Aorta (tissue), 5 donors: ENCODE data around the gene TUBGCP6. TPM values are rescaled to one million over a fixed set of nuclear protein-coding genes. Genes with fewer than 3 reads are reported as not detected.
A peak's percentile ranks its signal among the peaks of the same experiment; 100 is the strongest.

Experiments used
- ATAC-seq: fragments of 200-7000 bp; cut with Tn5 transposase; one replicate; pipeline ENCODE4 v1.9.1; 2022; ENCODE audit warnings: moderate library complexity; ENCODE audit not compliant: low FRiP score
- DNase-seq, 2 donors: peaks; one replicate each; pipeline ENCODE4 v3.0.0-alpha.2; 2020
- H3K27ac ChIP-seq, 2 donors: one replicate each; pipeline ENCODE4 v1.5.1; 2013; ENCODE audit warnings: low read length in 2 of 2, mild to moderate bottlenecking in 2 of 2, moderate library complexity in 2 of 2, control low read depth in 1 of 2, inconsistent platforms in 1 of 2, low read depth in 1 of 2
- H3K27me3 ChIP-seq, 2 donors: one replicate each; pipeline ENCODE4 v1.6.1; 2013; ENCODE audit warnings: control low read depth in 1 of 2, low read length in 1 of 2, mild to moderate bottlenecking in 1 of 2, moderate library complexity in 1 of 2; ENCODE audit not compliant: insufficient read depth in 2 of 2, control insufficient read depth in 1 of 2
- H3K36me3 ChIP-seq, 2 donors: one replicate each; pipeline ENCODE4 v1.6.1; 2013; ENCODE audit warnings: control low read depth in 1 of 2, low read length in 1 of 2, mild to moderate bottlenecking in 1 of 2; ENCODE audit not compliant: insufficient read depth in 2 of 2, control insufficient read depth in 1 of 2
- H3K4me1 ChIP-seq, 2 donors: one replicate each; pipeline ENCODE4 v1.6.1; 2013; ENCODE audit warnings: low read length in 2 of 2, control low read depth in 1 of 2, mild to moderate bottlenecking in 1 of 2, moderate library complexity in 1 of 2; ENCODE audit not compliant: insufficient read depth in 2 of 2, control insufficient read depth in 1 of 2
- H3K4me3 ChIP-seq, 2 donors: one replicate each; pipeline ENCODE4 v1.5.1; 2013; ENCODE audit warnings: low read length in 2 of 2, control low read depth in 1 of 2, mild to moderate bottlenecking in 1 of 2
- H3K9me3 ChIP-seq: one replicate; pipeline ENCODE4 v1.6.1; 2013; ENCODE audit warnings: mild to moderate bottlenecking, low read length; ENCODE audit not compliant: control insufficient read depth
- WGBS, 2 donors: extraction: QIAGEN DNeasy Blood & Tissue Kit; methylation state at CpG; one replicate each; pipeline ENCODE4 v1.1.7; 2013; 5-methylcytosine and 5-hydroxymethylcytosine counted together
- intact Hi-C, 2 donors: fragments of 100-400 bp; cut with DNase I; formaldehyde crosslinking; loops; one replicate each; pipeline versions ENCODE4 v1.14.2 to v1.15.0; 2022
- polyA plus RNA-seq, 2 donors: library from polyadenylated mRNA; stranded (reverse); fragments of 200-250 nt; gene quantifications; one replicate each; pipeline ENCODE4 v1.2.3, GENCODE V29; 2013
- total RNA-seq, 2 donors: library from RNA; stranded (reverse); fragmentation: NEBNext Ultra II Directional; extraction: Animal tissue kit (Norgen Biotek cat#: 25700); gene quantifications; one replicate each; pipeline ENCODE4 v1.2.1, GENCODE V29; 2021
- donor health status: healthy with polysubstance abuse.
- donor health status: Bipolar disorder and iron deficiency.
- donor health status: DM: no; HTN: no; CAD: no.
- donor health status: DM: no; HTN: no; CAD: no.
- donor health status: DM: yes; HTN: yes; CAD: no.

TUBGCP6 gene
- total and polyA plus RNA-seq, 4 donors: 7.0 to 134 (median 39.3) TPM

- 86% methylated on average over 19 of the region's 19 CpGs for WGBS, 2 donors
- no peaks in the 10 kb centered on the region for H3K9me3 ChIP-seq
- ATAC-seq: no peak
- H3K36me3 ChIP-seq: no peaks in the 10 kb centered on the region
- intact Hi-C loops: no loop called here
- H3K27me3 ChIP-seq: no peaks in the 10 kb centered on the region
- H3K27ac ChIP-seq: no peak overlapping the region
- H3K4me3 ChIP-seq: no peak overlapping the region
- no peaks in the 10 kb centered on the region for H3K4me1 ChIP-seq
- no peak for DNase-seq
Measured at GRCh38 chr22:50255099-50255498, 10.3 kb upstream of the TUBGCP6 start.

- Histone ChIP-seq H3K27me3 (no peaks in the 10 kb centered on the region), H3K36me3 (no peaks in the 10 kb centered on the region), H3K27ac (no peak overlapping the region), H3K4me3 (no peak overlapping the region), H3K4me1 (no peaks in the 10 kb centered on the region), H3K9me3 (no peaks in the 10 kb centered on the region)
- ATAC-seq (no peak), DNase-seq (no peak)
- 69 to 78% methylated on average over 8 of the region's 8 CpGs for WGBS, 2 donors
- intact Hi-C loops: loop anchor here (2.0 to 5.0 kb wide), 3 partner anchors 73 to 89 kb away; partner anchors contain the start of genes PPP6R2 (in 2 of the 2) and DENND6B (in 1 of the 2)
Measured at GRCh38 chr22:50253941-50254340, 9.1 kb upstream of the TUBGCP6 start.

GRCh38 chr22:50253046-50253915 is 8.5 kb upstream of the TUBGCP6 start:
- Histone ChIP-seq H3K9me3 (no peaks in the 10 kb centered on the region), H3K36me3 (no peaks in the 10 kb centered on the region), H3K27ac (no peak overlapping the region), H3K27me3 (no peaks in the 10 kb centered on the region), H3K4me3 (no peak overlapping the region), H3K4me1 (no peaks in the 10 kb centered on the region)
- intact Hi-C loops: loop anchor here (2.0 to 5.0 kb wide), 3 partner anchors 74 to 90 kb away; partner anchors contain the start of genes PPP6R2 (in 2 of the 2) and DENND6B (in 1 of the 2)
- peak in 1 of 2 donors; percentile 69 for DNase-seq
- 80 to 82% methylated on average over 22 of the region's 22 CpGs for WGBS, 2 donors
- ATAC-seq: no peak

- H3K9me3 ChIP-seq: no peaks in the 10 kb centered on the region
- no peak overlapping the region for H3K27ac ChIP-seq
- H3K4me1 ChIP-seq: no peaks in the 10 kb centered on the region
- WGBS, 2 donors: 45 to 46% methylated on average over 25 of the region's 25 CpGs
- ATAC-seq (peak; percentile 77), DNase-seq (peak; percentile 83 to 92)
- no peaks in the 10 kb centered on the region for H3K36me3 ChIP-seq
- intact Hi-C loops: loop anchor here (2.0 to 5.0 kb wide), 3 partner anchors 75 to 90 kb away; partner anchors contain the start of genes PPP6R2 (in 2 of the 2) and DENND6B (in 1 of the 2)
- H3K27me3 ChIP-seq: no peaks in the 10 kb centered on the region
- H3K4me3 ChIP-seq: no peak overlapping the region
Measured at GRCh38 chr22:50252082-50253045, 7.5 kb upstream of the TUBGCP6 start.

GRCh38 chr22:50251477-50252081 is 6.8 kb upstream of the TUBGCP6 start:
- no peak overlapping the region for H3K27ac ChIP-seq
- 12 to 14% methylated on average over 34 to 36 of the region's 36 CpGs for whole genome bisulfite sequencing, 2 donors
- H3K27me3 ChIP-seq: no peaks in the 10 kb centered on the region
- no peaks in the 10 kb centered on the region for H3K4me1 ChIP-seq
- DNase-seq (peak in 1 of 2 donors; percentile 75), ATAC-seq (no peak)
- intact Hi-C loops: loop anchor here (2.0 to 5.0 kb wide), 3 partner anchors 76 to 91 kb away; partner anchors contain the start of genes PPP6R2 (in 2 of the 2) and DENND6B (in 1 of the 2)
- H3K9me3 ChIP-seq: no peaks in the 10 kb centered on the region
- no peaks in the 10 kb centered on the region for H3K36me3 ChIP-seq
- peak overlapping the region; percentile 6 to 42 for H3K4me3 ChIP-seq

- Histone ChIP-seq H3K4me3 (peak within 1 kb of the TSS; percentile 6 to 42), H3K9me3 (no peaks in the 10 kb centered on the region), H3K27me3 (no peaks in the 10 kb centered on the region), H3K27ac (peak within 1 kb of the TSS in 1 of 2 donors; percentile 4), H3K4me1 (no peaks in the 10 kb centered on the region), H3K36me3 (no peaks in the 10 kb centered on the region)
- ATAC-seq (peak; percentile 80), DNase-seq (peak; percentile 90 to 93)
- intact Hi-C loops: loop anchor here (5.0 kb wide), 2 partner anchors 76 to 91 kb away; partner anchors contain the start of genes DENND6B (in 1 of the 2) and PPP6R2 (in 1 of the 2)
- WGBS, 2 donors: 1% methylated on average over 80 to 81 of the region's 81 CpGs
Measured at GRCh38 chr22:50250555-50251476, 6.0 kb upstream of the TUBGCP6 start, which contains the start of gene HDAC10. TSS of gene HDAC10 (minus strand) at chr22:50251265. CDS start at chr22:50251032, 233 bp downstream.

- DNase-seq (no peak), ATAC-seq (no peak)
- H3K36me3 ChIP-seq: no peaks in the 10 kb centered on the region
- H3K27ac ChIP-seq: no peak overlapping the region
- no peaks in the 10 kb centered on the region for H3K4me1 ChIP-seq
- H3K9me3 ChIP-seq: no peaks in the 10 kb centered on the region
- no peak overlapping the region for H3K4me3 ChIP-seq
- intact Hi-C loops: loop anchor here (5.0 kb wide), 2 partner anchors 77 to 92 kb away; partner anchors contain the start of genes DENND6B (in 1 of the 2) and PPP6R2 (in 1 of the 2)
- WGBS, 2 donors: 71 to 72% methylated on average over 11 of the region's 11 CpGs
- H3K27me3 ChIP-seq: no peaks in the 10 kb centered on the region
Measured at GRCh38 chr22:50250249-50250554, 5.4 kb upstream of the TUBGCP6 start.
